ENCODE data around the gene RMND5B. TPM values are rescaled to one million over a fixed set of nuclear protein-coding genes. Genes with fewer than 3 reads are reported as not detected.
"Not testable (repeated sequence)": the region's sequence is repeated elsewhere in the genome, so short reads cannot be mapped to it uniquely, and the experiment has no call there.

RMND5B gene
- polyA plus RNA-seq, 2 donors = 75.2 to 90.8 TPM

- no peaks in the 10 kb centered on the region for H3K27me3 ChIP-seq (ENCODE audit: control insufficient read depth in 1 of 2, insufficient read depth in 2 of 2, low read length in 2 of 2)
- peaks cover 0 to 15% of the 10 kb centered on the region in 2 donors for H3K36me3 ChIP-seq (ENCODE audit: control insufficient read depth in 2 of 2, insufficient read depth in 2 of 2, low read length in 1 of 2)
- H3K9me3 ChIP-seq (ENCODE audit: control insufficient read depth in 2 of 2, insufficient read depth in 1 of 2, low read depth in 1 of 2, low read length in 1 of 2) = peaks cover 0 to 1% of the 10 kb centered on the region in 2 donors
- H3K4me3 ChIP-seq (ENCODE audit: low read depth in 1 of 2, low read length in 2 of 2) = no peak overlapping the region
- no peak overlapping the region for H3K27ac ChIP-seq (ENCODE audit: low read depth in 2 of 2, low read length in 1 of 2)
- WGBS, 2 donors = 78 to 80% methylated on average over 3 of the region's 3 CpGs
- peaks cover 13 to 21% of the 10 kb centered on the region in 2 donors for H3K4me1 ChIP-seq (ENCODE audit: control insufficient read depth in 2 of 2, insufficient read depth in 2 of 2, low read length in 1 of 2)
Observed at GRCh38 chr5:178126556-178126955, 4.3 kb upstream of the RMND5B start.

GRCh38 chr5:178127300-178128009 is 3.4 kb upstream of the RMND5B start:
- peak overlapping the region in 1 of 2 donors; percentile 34 for H3K27ac ChIP-seq (ENCODE audit: low read depth in 2 of 2, low read length in 1 of 2)
- not testable (repeated sequence) for H3K27me3 ChIP-seq (ENCODE audit: control insufficient read depth in 1 of 2, insufficient read depth in 2 of 2, low read length in 2 of 2); H3K36me3 ChIP-seq (ENCODE audit: control insufficient read depth in 2 of 2, insufficient read depth in 2 of 2, low read length in 1 of 2); H3K4me3 ChIP-seq (ENCODE audit: low read depth in 1 of 2, low read length in 2 of 2); H3K9me3 ChIP-seq (ENCODE audit: control insufficient read depth in 2 of 2, insufficient read depth in 1 of 2, low read depth in 1 of 2, low read length in 1 of 2)
- 75% methylated on average over 14 of the region's 14 CpGs for WGBS, 2 donors
- peaks cover 8 to 19% of the 10 kb centered on the region in 2 donors for H3K4me1 ChIP-seq (ENCODE audit: control insufficient read depth in 2 of 2, insufficient read depth in 2 of 2, low read length in 1 of 2)

- H3K27ac ChIP-seq (ENCODE audit: low read depth in 2 of 2, low read length in 1 of 2) = peak overlapping the region in 1 of 2 donors; percentile 47
- H3K9me3 ChIP-seq (ENCODE audit: control insufficient read depth in 2 of 2, insufficient read depth in 1 of 2, low read depth in 1 of 2, low read length in 1 of 2) = no peaks in the 10 kb centered on the region
- H3K4me1 ChIP-seq (ENCODE audit: control insufficient read depth in 2 of 2, insufficient read depth in 2 of 2, low read length in 1 of 2) = peaks cover 3 to 12% of the 10 kb centered on the region in 2 donors
- WGBS, 2 donors = 82% methylated on average over 8 of the region's 9 CpGs
- no peak overlapping the region for H3K4me3 ChIP-seq (ENCODE audit: low read depth in 1 of 2, low read length in 2 of 2)
- H3K36me3 ChIP-seq (ENCODE audit: control insufficient read depth in 2 of 2, insufficient read depth in 2 of 2, low read length in 1 of 2) = peaks cover 2 to 4% of the 10 kb centered on the region in 2 donors
- H3K27me3 ChIP-seq (ENCODE audit: control insufficient read depth in 1 of 2, insufficient read depth in 2 of 2, low read length in 2 of 2) = no peaks in the 10 kb centered on the region
Observed at GRCh38 chr5:178129296-178129695, 1.5 kb upstream of the RMND5B start.

GRCh38 chr5:178130234-178130575 is 609 bp upstream of the RMND5B start:
- H3K36me3 ChIP-seq (ENCODE audit: control insufficient read depth in 2 of 2, insufficient read depth in 2 of 2, low read length in 1 of 2); H3K4me1 ChIP-seq (ENCODE audit: control insufficient read depth in 2 of 2, insufficient read depth in 2 of 2, low read length in 1 of 2); H3K9me3 ChIP-seq (ENCODE audit: control insufficient read depth in 2 of 2, insufficient read depth in 1 of 2, low read depth in 1 of 2, low read length in 1 of 2); H3K27me3 ChIP-seq (ENCODE audit: control insufficient read depth in 1 of 2, insufficient read depth in 2 of 2, low read length in 2 of 2): not testable (repeated sequence)
- peak overlapping the region; percentile 67 to 98 for H3K4me3 ChIP-seq (ENCODE audit: low read depth in 1 of 2, low read length in 2 of 2)
- peak overlapping the region; percentile 90 to 94 for H3K27ac ChIP-seq (ENCODE audit: low read depth in 2 of 2, low read length in 1 of 2)
- 8% methylated on average over 10 to 11 of the region's 11 CpGs for WGBS, 2 donors

GRCh38 chr5:178131446-178131996 is 707 bp downstream of the RMND5B start:
- Histone ChIP-seq H3K36me3 (ENCODE audit: control insufficient read depth in 2 of 2, insufficient read depth in 2 of 2, low read length in 1 of 2) (peaks cover 2 to 11% of the 10 kb centered on the region in 2 donors), H3K4me3 (ENCODE audit: low read depth in 1 of 2, low read length in 2 of 2) (peak overlapping the region; percentile 67 to 98), H3K4me1 (ENCODE audit: control insufficient read depth in 2 of 2, insufficient read depth in 2 of 2, low read length in 1 of 2) (peaks cover 0 to 4% of the 10 kb centered on the region in 2 donors), H3K27me3 (ENCODE audit: control insufficient read depth in 1 of 2, insufficient read depth in 2 of 2, low read length in 2 of 2) (no peaks in the 10 kb centered on the region), H3K27ac (ENCODE audit: low read depth in 2 of 2, low read length in 1 of 2) (peak overlapping the region; percentile 90 to 91), H3K9me3 (ENCODE audit: control insufficient read depth in 2 of 2, insufficient read depth in 1 of 2, low read depth in 1 of 2, low read length in 1 of 2) (no peaks in the 10 kb centered on the region)
- WGBS, 2 donors = 21 to 22% methylated on average over 10 of the region's 10 CpGs

- Histone ChIP-seq H3K9me3 (ENCODE audit: control insufficient read depth in 2 of 2, insufficient read depth in 1 of 2, low read depth in 1 of 2, low read length in 1 of 2) (no peaks in the 10 kb centered on the region), H3K27ac (ENCODE audit: low read depth in 2 of 2, low read length in 1 of 2) (no peak overlapping the region), H3K4me1 (ENCODE audit: control insufficient read depth in 2 of 2, insufficient read depth in 2 of 2, low read length in 1 of 2) (no peaks in the 10 kb centered on the region), H3K27me3 (ENCODE audit: control insufficient read depth in 1 of 2, insufficient read depth in 2 of 2, low read length in 2 of 2) (no peaks in the 10 kb centered on the region), H3K36me3 (ENCODE audit: control insufficient read depth in 2 of 2, insufficient read depth in 2 of 2, low read length in 1 of 2) (peaks cover 4 to 20% of the 10 kb centered on the region in 2 donors), H3K4me3 (ENCODE audit: low read depth in 1 of 2, low read length in 2 of 2) (no peak overlapping the region)
- WGBS, 2 donors = 84 to 88% methylated on average over 10 of the region's 10 CpGs
Observed at GRCh38 chr5:178136990-178137389, 6.2 kb downstream of the RMND5B start.

GRCh38 chr5:178137991-178138390 is 7.2 kb downstream of the RMND5B start:
- 90 to 91% methylated on average over 12 of the region's 12 CpGs for WGBS, 2 donors
- no peaks in the 10 kb centered on the region for H3K27me3 ChIP-seq (ENCODE audit: control insufficient read depth in 1 of 2, insufficient read depth in 2 of 2, low read length in 2 of 2)
- no peaks in the 10 kb centered on the region for H3K4me1 ChIP-seq (ENCODE audit: control insufficient read depth in 2 of 2, insufficient read depth in 2 of 2, low read length in 1 of 2)
- H3K4me3 ChIP-seq (ENCODE audit: low read depth in 1 of 2, low read length in 2 of 2) = no peak overlapping the region
- H3K36me3 ChIP-seq (ENCODE audit: control insufficient read depth in 2 of 2, insufficient read depth in 2 of 2, low read length in 1 of 2) = peaks cover 8 to 25% of the 10 kb centered on the region in 2 donors
- H3K27ac ChIP-seq (ENCODE audit: low read depth in 2 of 2, low read length in 1 of 2) = no peak overlapping the region
- H3K9me3 ChIP-seq (ENCODE audit: control insufficient read depth in 2 of 2, insufficient read depth in 1 of 2, low read depth in 1 of 2, low read length in 1 of 2) = no peaks in the 10 kb centered on the region

GRCh38 chr5:178141550-178141949 is 10.7 kb downstream of the RMND5B start:
- H3K27me3 ChIP-seq (ENCODE audit: control insufficient read depth in 1 of 2, insufficient read depth in 2 of 2, low read length in 2 of 2) = no peaks in the 10 kb centered on the region
- no peaks in the 10 kb centered on the region for H3K9me3 ChIP-seq (ENCODE audit: control insufficient read depth in 2 of 2, insufficient read depth in 1 of 2, low read depth in 1 of 2, low read length in 1 of 2)
- H3K4me3 ChIP-seq (ENCODE audit: low read depth in 1 of 2, low read length in 2 of 2) = no peak overlapping the region
- H3K27ac ChIP-seq (ENCODE audit: low read depth in 2 of 2, low read length in 1 of 2) = no peak overlapping the region
- peaks cover 6 to 29% of the 10 kb centered on the region in 2 donors for H3K36me3 ChIP-seq (ENCODE audit: control insufficient read depth in 2 of 2, insufficient read depth in 2 of 2, low read length in 1 of 2)
- 93 to 96% methylated on average over 4 of the region's 4 CpGs for WGBS, 2 donors
- H3K4me1 ChIP-seq (ENCODE audit: control insufficient read depth in 2 of 2, insufficient read depth in 2 of 2, low read length in 1 of 2) = peaks cover 0 to 5% of the 10 kb centered on the region in 2 donors

- Histone ChIP-seq H3K27me3 (ENCODE audit: control insufficient read depth in 1 of 2, insufficient read depth in 2 of 2, low read length in 2 of 2) (no peaks in the 10 kb centered on the region), H3K27ac (ENCODE audit: low read depth in 2 of 2, low read length in 1 of 2) (peak overlapping the region in 1 of 2 donors; percentile 24), H3K9me3 (ENCODE audit: control insufficient read depth in 2 of 2, insufficient read depth in 1 of 2, low read depth in 1 of 2, low read length in 1 of 2) (no peaks in the 10 kb centered on the region), H3K36me3 (ENCODE audit: control insufficient read depth in 2 of 2, insufficient read depth in 2 of 2, low read length in 1 of 2) (peaks cover 6 to 34% of the 10 kb centered on the region in 2 donors), H3K4me3 (ENCODE audit: low read depth in 1 of 2, low read length in 2 of 2) (no peak overlapping the region), H3K4me1 (ENCODE audit: control insufficient read depth in 2 of 2, insufficient read depth in 2 of 2, low read length in 1 of 2) (peaks cover 0 to 13% of the 10 kb centered on the region in 2 donors)
- 88% methylated on average over 20 of the region's 20 CpGs for WGBS, 2 donors
Observed at GRCh38 chr5:178142642-178143041, 11.8 kb downstream of the RMND5B start.

GRCh38 chr5:178143246-178143645 is 12.4 kb downstream of the RMND5B start:
- H3K4me1 ChIP-seq (ENCODE audit: control insufficient read depth in 2 of 2, insufficient read depth in 2 of 2, low read length in 1 of 2) = peaks cover 0 to 13% of the 10 kb centered on the region in 2 donors
- H3K36me3 ChIP-seq (ENCODE audit: control insufficient read depth in 2 of 2, insufficient read depth in 2 of 2, low read length in 1 of 2) = peaks cover 7 to 36% of the 10 kb centered on the region in 2 donors
- H3K9me3 ChIP-seq (ENCODE audit: control insufficient read depth in 2 of 2, insufficient read depth in 1 of 2, low read depth in 1 of 2, low read length in 1 of 2) = no peaks in the 10 kb centered on the region
- 79 to 80% methylated on average over 6 of the region's 6 CpGs for WGBS, 2 donors
- H3K27me3 ChIP-seq (ENCODE audit: control insufficient read depth in 1 of 2, insufficient read depth in 2 of 2, low read length in 2 of 2) = no peaks in the 10 kb centered on the region
- no peak overlapping the region for H3K4me3 ChIP-seq (ENCODE audit: low read depth in 1 of 2, low read length in 2 of 2)
- peak overlapping the region in 1 of 2 donors; percentile 86 for H3K27ac ChIP-seq (ENCODE audit: low read depth in 2 of 2, low read length in 1 of 2)
